ENCODE measurements around the gene DISP2.

- no peak for TF ChIP-seq ZNF8 (CRISPR knock-in tag; IDR thresholded peaks at IDR 0.05)
- TF ChIP-seq PATZ1 (CRISPR knock-in tag; IDR thresholded peaks at IDR 0.05; ENCODE audit: borderline replicate concordance): no peak
- no peak for TF ChIP-seq PPARA (CRISPR knock-in tag; IDR thresholded peaks at IDR 0.05; ENCODE audit: borderline replicate concordance)
- TF ChIP-seq ZFP3 (CRISPR knock-in tag; IDR thresholded peaks at IDR 0.05): no peak
- TF ChIP-seq CREB5 (CRISPR knock-in tag; IDR thresholded peaks at IDR 0.05; ENCODE audit: low read depth): no peak
- TF ChIP-seq ZFP30 (CRISPR knock-in tag; IDR thresholded peaks at IDR 0.05): no peak
- TF ChIP-seq ZC3H10 (CRISPR knock-in tag; IDR thresholded peaks at IDR 0.05): no peak
- no peak for TF ChIP-seq ZNF70 (CRISPR knock-in tag; IDR thresholded peaks at IDR 0.05)
These were observed 41.4 kb downstream of the DISP2 start for GRCh38 chr15:40399370-40399769.

All from SK-N-SH treated with all-trans-retinoic acid at 6 μM for 48 hours (cell line).